EH (cell line): Measurements from ENCODE around the gene MROH8.

Experiments
- DNase-seq: peaks from one replicate; pipeline ENCODE4 v3.0.0-alpha.2; 2015; ENCODE audit warnings: low read depth

The MROH8 gene

GRCh38 chr20:37198932-37199660, 19.7 kb upstream of the MROH8 start:
- DNase-seq = no peak

GRCh38 chr20:37194621-37195417, 15.5 kb upstream of the MROH8 start:
- no peak for DNase-seq

GRCh38 chr20:37193821-37194220, 14.5 kb upstream of the MROH8 start:
- no peak for DNase-seq

- no peak for DNase-seq
Observed at GRCh38 chr20:37193226-37193625, 13.9 kb upstream of the MROH8 start.

GRCh38 chr20:37192137-37192854, 12.9 kb upstream of the MROH8 start:
- DNase-seq = peak; percentile 89

GRCh38 chr20:37190354-37191112, 11.2 kb upstream of the MROH8 start:
- no peak for DNase-seq

- no peak for DNase-seq
Observed at GRCh38 chr20:37189416-37190016, 10.2 kb upstream of the MROH8 start.

GRCh38 chr20:37188787-37189186, 9.4 kb upstream of the MROH8 start:
- DNase-seq = no peak

- no peak for DNase-seq
Observed at GRCh38 chr20:37185686-37186085, 6.3 kb upstream of the MROH8 start.

- DNase-seq = peak; percentile 72
Observed at GRCh38 chr20:37179683-37180524, 556 bp upstream of the MROH8 start.

GRCh38 chr20:37172836-37173235, 6.5 kb downstream of the MROH8 start:
- DNase-seq = no peak

GRCh38 chr20:37166867-37167266, 12.5 kb downstream of the MROH8 start:
- DNase-seq = no peak

- DNase-seq = no peak
Observed at GRCh38 chr20:37165031-37165430, 14.3 kb downstream of the MROH8 start.

- DNase-seq = no peak
Observed at GRCh38 chr20:37163832-37164554, 15.4 kb downstream of the MROH8 start.

- peak; percentile 12 for DNase-seq
Observed at GRCh38 chr20:37162646-37163045, 16.7 kb downstream of the MROH8 start.

- DNase-seq = peak; percentile 52
Observed at GRCh38 chr20:37161830-37162549, 17.4 kb downstream of the MROH8 start.

GRCh38 chr20:37160683-37161082, 18.7 kb downstream of the MROH8 start:
- DNase-seq = no peak

- no peak for DNase-seq
Observed at GRCh38 chr20:37158248-37158647, 21.1 kb downstream of the MROH8 start.

- no peak for DNase-seq
Observed at GRCh38 chr20:37155987-37156386, 23.4 kb downstream of the MROH8 start.
